Mucosa of stomach (tissue), 1 donor: Measurements from ENCODE around the gene HBM.
"Not testable (repeated sequence)": the region's sequence is repeated elsewhere in the genome, so short reads cannot be mapped to it uniquely, and the experiment has no call there.

Experiments used
- H3K27me3 ChIP-seq: one replicate; pipeline ENCODE4 v1.7.0; 2013; ENCODE audit warnings: mild to moderate bottlenecking, low read length; ENCODE audit not compliant: control insufficient read depth, insufficient read depth
- H3K36me3 ChIP-seq: one replicate; pipeline ENCODE4 v1.7.0; 2013; ENCODE audit warnings: low read length; ENCODE audit not compliant: control insufficient read depth, insufficient read depth
- H3K4me1 ChIP-seq: one replicate; pipeline ENCODE4 v1.7.0; 2013; ENCODE audit warnings: mild to moderate bottlenecking, low read length; ENCODE audit not compliant: control insufficient read depth, insufficient read depth
- H3K4me3 ChIP-seq: one replicate; pipeline ENCODE4 v1.7.0; 2013; ENCODE audit warnings: low read length
- H3K9ac ChIP-seq: one replicate; pipeline ENCODE4 v1.7.0; 2013; ENCODE audit warnings: mild to moderate bottlenecking, low read length, moderate library complexity
- H3K9me3 ChIP-seq: one replicate; pipeline ENCODE4 v1.7.0; 2013; ENCODE audit warnings: mild to moderate bottlenecking, low read length, moderate library complexity; ENCODE audit not compliant: control insufficient read depth
- donor health status: Pancreatic carcinoma.

Gene HBM

DNA sequence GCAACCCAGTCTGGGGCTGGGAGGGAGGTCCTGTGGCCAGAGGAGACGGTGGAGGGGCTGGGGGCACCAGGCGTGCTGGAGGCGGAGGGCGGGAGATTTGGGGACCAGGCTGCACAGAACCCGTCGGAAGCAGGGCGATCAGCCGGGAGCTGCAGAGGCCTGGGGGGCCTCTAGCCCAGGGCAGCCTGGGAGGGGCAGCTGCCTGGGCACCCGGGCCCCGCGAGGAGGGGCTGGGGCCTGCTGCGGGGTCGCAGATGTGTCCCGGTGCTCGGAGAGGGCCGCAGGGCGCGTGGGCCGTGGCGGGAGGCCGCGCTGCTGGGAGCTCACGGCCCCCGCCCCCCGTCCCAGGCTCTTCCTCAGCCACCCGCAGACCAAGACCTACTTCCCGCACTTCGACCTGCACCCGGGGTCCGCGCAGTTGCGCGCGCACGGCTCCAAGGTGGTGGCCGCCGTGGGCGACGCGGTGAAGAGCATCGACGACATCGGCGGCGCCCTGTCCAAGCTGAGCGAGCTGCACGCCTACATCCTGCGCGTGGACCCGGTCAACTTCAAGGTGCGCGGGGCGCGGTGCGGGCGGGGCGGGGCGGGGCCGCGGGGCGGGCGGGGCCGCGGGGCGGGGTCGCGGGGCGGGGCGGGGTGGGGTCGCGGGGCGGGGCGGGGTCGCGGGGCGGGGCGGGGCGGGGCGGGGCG is 1.5 kb upstream of the HBM start:
- Histone ChIP-seq H3K4me1 (peaks cover 13% of the 10 kb centered on the region), H3K27me3 (peaks cover 58% of the 10 kb centered on the region)
- not testable (repeated sequence) for H3K36me3 ChIP-seq, H3K9ac ChIP-seq, H3K4me3 ChIP-seq, H3K9me3 ChIP-seq

DNA sequence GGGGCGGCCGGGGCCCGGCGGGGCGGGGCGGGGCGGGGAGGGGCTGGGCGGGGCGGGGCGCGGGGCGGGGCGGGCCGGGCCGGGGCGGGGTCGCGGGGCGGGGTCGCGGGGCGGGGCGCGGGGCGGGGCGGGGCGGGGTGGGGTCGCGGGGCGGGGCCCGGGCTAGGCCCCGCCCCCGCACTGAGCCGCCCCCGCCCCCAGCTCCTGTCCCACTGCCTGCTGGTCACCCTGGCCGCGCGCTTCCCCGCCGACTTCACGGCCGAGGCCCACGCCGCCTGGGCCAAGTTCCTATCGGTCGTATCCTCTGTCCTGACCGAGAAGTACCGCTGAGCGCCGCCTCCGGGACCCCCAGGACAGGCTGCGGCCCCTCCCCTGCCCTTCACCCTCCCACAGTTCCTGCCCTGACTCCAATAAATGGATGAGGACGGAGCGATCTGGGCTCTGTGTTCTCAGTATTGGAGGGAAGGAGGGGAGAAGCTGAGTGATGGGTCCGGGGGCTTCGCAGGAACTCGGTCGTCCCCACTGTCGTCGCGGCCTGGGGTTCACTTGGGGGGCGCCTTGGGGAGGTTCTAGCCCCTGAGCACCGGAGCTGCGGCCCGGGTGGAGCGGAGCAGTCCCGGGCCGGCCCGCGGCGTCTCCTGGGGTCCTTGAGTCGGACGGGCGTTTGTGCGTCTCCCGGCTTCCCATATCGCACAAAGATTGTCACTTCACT is 795 bp upstream of the HBM start:
- Histone ChIP-seq H3K9me3 (no peaks in the 10 kb centered on the region), H3K4me1 (peaks cover 13% of the 10 kb centered on the region), H3K4me3 (no peak overlapping the region), H3K27me3 (peaks cover 59% of the 10 kb centered on the region), H3K36me3 (no peaks in the 10 kb centered on the region), H3K9ac (no peak overlapping the region)

DNA sequence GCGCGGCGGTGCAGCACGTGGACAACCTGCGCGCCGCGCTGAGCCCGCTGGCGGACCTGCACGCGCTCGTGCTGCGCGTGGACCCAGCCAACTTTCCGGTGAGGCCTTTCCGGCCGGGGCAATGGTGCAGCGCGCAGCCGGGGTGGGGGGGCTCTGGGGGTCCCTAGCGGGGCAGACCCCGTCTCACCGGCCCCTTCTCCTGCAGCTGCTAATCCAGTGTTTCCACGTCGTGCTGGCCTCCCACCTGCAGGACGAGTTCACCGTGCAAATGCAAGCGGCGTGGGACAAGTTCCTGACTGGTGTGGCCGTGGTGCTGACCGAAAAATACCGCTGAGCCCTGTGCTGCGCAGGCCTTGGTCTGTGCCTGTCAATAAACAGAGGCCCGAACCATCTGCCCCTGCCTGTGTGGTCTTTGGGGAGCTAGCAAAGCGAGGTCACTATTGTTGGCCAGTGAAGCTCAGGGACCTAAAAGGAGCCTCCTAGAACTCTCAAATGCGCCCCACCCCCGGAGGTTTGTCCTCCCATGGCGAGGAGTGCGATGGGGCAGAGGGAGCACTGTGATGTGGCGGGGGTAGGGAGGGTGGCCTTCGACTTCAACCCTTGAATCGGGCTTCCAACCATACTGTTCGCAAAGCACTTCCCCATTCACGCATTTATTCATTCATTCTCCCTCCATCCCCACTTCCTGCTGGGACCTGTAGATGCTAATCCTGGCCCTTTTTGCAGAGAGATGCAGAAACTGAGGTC is 770 bp downstream of the HBM start:
- Histone ChIP-seq H3K9me3 (no peaks in the 10 kb centered on the region), H3K4me1 (peaks cover 13% of the 10 kb centered on the region), H3K9ac (no peak overlapping the region), H3K36me3 (no peaks in the 10 kb centered on the region), H3K4me3 (no peak overlapping the region), H3K27me3 (peaks cover 62% of the 10 kb centered on the region)

GRCh38 chr16:167122-167690 is 1.4 kb downstream of the HBM start:
- no peak overlapping the region for H3K4me3 ChIP-seq
- no peak overlapping the region for H3K9ac ChIP-seq
- peaks cover 66% of the 10 kb centered on the region for H3K27me3 ChIP-seq
- H3K9me3 ChIP-seq, result no peaks in the 10 kb centered on the region
- H3K4me1 ChIP-seq, result peaks cover 13% of the 10 kb centered on the region
- H3K36me3 ChIP-seq, result no peaks in the 10 kb centered on the region

DNA sequence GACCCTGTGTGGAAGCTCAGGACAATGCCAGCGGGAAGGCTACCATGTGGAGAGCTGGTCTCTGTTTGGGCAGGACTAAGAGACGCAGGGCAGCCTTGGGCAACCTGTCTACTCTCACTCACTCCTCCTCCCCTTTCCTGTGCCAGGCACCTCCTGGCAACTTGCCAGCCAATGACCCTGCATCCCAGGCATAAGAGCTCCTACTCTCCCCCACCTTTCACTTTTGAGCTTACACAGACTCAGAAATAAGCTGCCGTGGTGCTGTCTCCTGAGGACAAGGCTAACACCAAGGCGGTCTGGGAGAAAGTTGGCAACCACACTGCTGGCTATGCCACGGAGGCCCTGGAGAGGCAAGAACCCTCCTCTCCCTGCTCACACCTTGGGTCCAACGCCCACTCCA is 2.6 kb downstream of the HBM start:
- H3K4me3 ChIP-seq, result no peak overlapping the region
- H3K9me3 ChIP-seq, result no peaks in the 10 kb centered on the region
- H3K27me3 ChIP-seq, result peaks cover 62% of the 10 kb centered on the region
- peaks cover 13% of the 10 kb centered on the region for H3K4me1 ChIP-seq
- no peaks in the 10 kb centered on the region for H3K36me3 ChIP-seq
- H3K9ac ChIP-seq, result no peak overlapping the region

- no peak overlapping the region for H3K4me3 ChIP-seq
- peaks cover 63% of the 10 kb centered on the region for H3K27me3 ChIP-seq
- H3K36me3 ChIP-seq, result no peaks in the 10 kb centered on the region
- no peak overlapping the region for H3K9ac ChIP-seq
- H3K9me3 ChIP-seq, result no peaks in the 10 kb centered on the region
- H3K4me1 ChIP-seq, result peaks cover 13% of the 10 kb centered on the region
Measured at GRCh38 chr16:169014-169413, 3.2 kb downstream of the HBM start.

DNA sequence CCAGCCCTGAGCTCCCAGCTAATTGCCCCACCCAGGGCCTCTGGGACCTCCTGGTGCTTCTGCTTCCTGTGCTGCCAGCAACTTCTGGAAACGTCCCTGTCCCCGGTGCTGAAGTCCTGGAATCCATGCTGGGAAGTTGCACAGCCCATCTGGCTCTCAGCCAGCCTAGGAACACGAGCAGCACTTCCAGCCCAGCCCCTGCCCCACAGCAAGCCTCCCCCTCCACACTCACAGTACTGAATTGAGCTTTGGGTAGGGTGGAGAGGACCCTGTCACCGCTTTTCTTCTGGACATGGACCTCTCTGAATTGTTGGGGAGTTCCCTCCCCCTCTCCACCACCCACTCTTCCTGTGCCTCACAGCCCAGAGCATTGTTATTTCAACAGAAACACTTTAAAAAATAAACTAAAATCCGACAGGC is 4.3 kb downstream of the HBM start:
- Histone ChIP-seq H3K27me3 (peaks cover 70% of the 10 kb centered on the region), H3K4me1 (peaks cover 12% of the 10 kb centered on the region)
- H3K4me3 ChIP-seq, H3K36me3 ChIP-seq, H3K9ac ChIP-seq, H3K9me3 ChIP-seq: not testable (repeated sequence)

GRCh38 chr16:170788-171187 is 5.0 kb downstream of the HBM start:
- Histone ChIP-seq H3K4me3 (no peak overlapping the region), H3K36me3 (no peaks in the 10 kb centered on the region), H3K9me3 (no peaks in the 10 kb centered on the region), H3K9ac (no peak overlapping the region), H3K4me1 (peaks cover 5% of the 10 kb centered on the region), H3K27me3 (peaks cover 70% of the 10 kb centered on the region)

GRCh38 chr16:172374-172941 is 6.7 kb downstream of the HBM start, which contains the start of gene HBA2:
HBA2 (plus strand) TSS chr16:172876; CDS start chr16:172913, 37 bp downstream.
- not testable (repeated sequence) for H3K9me3 ChIP-seq

DNA sequence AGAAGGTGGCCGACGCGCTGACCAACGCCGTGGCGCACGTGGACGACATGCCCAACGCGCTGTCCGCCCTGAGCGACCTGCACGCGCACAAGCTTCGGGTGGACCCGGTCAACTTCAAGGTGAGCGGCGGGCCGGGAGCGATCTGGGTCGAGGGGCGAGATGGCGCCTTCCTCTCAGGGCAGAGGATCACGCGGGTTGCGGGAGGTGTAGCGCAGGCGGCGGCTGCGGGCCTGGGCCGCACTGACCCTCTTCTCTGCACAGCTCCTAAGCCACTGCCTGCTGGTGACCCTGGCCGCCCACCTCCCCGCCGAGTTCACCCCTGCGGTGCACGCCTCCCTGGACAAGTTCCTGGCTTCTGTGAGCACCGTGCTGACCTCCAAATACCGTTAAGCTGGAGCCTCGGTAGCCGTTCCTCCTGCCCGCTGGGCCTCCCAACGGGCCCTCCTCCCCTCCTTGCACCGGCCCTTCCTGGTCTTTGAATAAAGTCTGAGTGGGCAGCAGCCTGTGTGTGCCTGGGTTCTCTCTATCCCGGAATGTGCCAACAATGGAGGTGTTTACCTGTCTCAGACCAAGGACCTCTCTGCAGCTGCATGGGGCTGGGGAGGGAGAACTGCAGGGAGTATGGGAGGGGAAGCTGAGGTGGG is 7.6 kb downstream of the HBM start:
- Histone ChIP-seq H3K27me3 (peaks cover 58% of the 10 kb centered on the region), H3K4me1 (peaks cover 10% of the 10 kb centered on the region)
- H3K36me3 ChIP-seq, result not testable (repeated sequence)

More at GRCh38 chr16:172374-172941, 6.7 kb downstream of the HBM start, which contains the start of gene HBA2:
- not testable (repeated sequence) for H3K9ac ChIP-seq, H3K4me1 ChIP-seq, H3K36me3 ChIP-seq, H3K4me3 ChIP-seq
- peaks cover 58% of the 10 kb centered on the region for H3K27me3 ChIP-seq

GRCh38 chr16:173928-174769 is 8.4 kb downstream of the HBM start:
- not testable (repeated sequence) for H3K9me3 ChIP-seq, H3K4me3 ChIP-seq, H3K9ac ChIP-seq, H3K36me3 ChIP-seq, H3K4me1 ChIP-seq
- peaks cover 55% of the 10 kb centered on the region for H3K27me3 ChIP-seq

More for the DNA sequence above, 7.6 kb downstream of the HBM start:
- H3K9ac ChIP-seq, H3K9me3 ChIP-seq, H3K4me3 ChIP-seq: not testable (repeated sequence)
